Prostate gland (tissue), 2 donors: ENCODE data around the gene SAMD4A.

Source experiments
- POLR2AphosphoS5 ChIP-seq: sonication (generic); formaldehyde crosslinking; IDR thresholded peaks from one replicate; pipeline ENCODE4 v1.6.1; 2017; ENCODE audit warnings: antibody characterized with exemption
- TF ChIP-seq, protein P1 (sequence below), 4 experiments: fragments of 200-600 bp in 2 of 4; fragments of 450-650 bp in 2 of 4; sonication (generic) in 2 of 4; IDR thresholded peaks; 1 replicate in 3 of 4; 2 replicates in 1 of 4; pipeline ENCODE4 v1.5.1; 2016 to 2019; ENCODE audit warnings: antibody characterized with exemption in 4 of 4, mild to moderate bottlenecking in 2 of 4, moderate library complexity in 2 of 4

DNA sequence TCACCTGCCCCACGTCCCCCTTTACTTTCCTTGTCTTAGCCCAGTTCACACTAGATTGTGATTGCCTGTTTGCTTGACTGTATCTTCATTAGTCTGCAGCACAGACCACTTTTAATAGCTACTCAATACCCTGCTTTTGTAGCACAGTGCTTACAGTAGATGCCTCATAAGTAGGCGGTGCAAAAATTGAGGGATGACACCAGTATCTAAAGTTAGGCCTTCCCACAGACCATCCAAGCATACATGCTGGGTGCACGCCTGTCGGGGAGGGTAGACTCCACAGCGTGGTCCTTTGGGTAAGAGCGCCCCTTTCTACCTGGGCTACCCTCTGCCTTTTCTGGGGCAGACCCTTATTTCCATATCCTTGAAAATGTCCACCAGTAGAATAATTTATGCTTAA is 194.9 kb downstream of the SAMD4A start:
- no peak for TF ChIP-seq POLR2AphosphoS5
- TF ChIP-seq, protein P1, sequence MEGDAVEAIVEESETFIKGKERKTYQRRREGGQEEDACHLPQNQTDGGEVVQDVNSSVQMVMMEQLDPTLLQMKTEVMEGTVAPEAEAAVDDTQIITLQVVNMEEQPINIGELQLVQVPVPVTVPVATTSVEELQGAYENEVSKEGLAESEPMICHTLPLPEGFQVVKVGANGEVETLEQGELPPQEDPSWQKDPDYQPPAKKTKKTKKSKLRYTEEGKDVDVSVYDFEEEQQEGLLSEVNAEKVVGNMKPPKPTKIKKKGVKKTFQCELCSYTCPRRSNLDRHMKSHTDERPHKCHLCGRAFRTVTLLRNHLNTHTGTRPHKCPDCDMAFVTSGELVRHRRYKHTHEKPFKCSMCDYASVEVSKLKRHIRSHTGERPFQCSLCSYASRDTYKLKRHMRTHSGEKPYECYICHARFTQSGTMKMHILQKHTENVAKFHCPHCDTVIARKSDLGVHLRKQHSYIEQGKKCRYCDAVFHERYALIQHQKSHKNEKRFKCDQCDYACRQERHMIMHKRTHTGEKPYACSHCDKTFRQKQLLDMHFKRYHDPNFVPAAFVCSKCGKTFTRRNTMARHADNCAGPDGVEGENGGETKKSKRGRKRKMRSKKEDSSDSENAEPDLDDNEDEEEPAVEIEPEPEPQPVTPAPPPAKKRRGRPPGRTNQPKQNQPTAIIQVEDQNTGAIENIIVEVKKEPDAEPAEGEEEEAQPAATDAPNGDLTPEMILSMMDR (IDR thresholded peaks at IDR 0.05), result no peak
